Caco-2 (cell line): ENCODE data around the gene ESPL1. TPM values are rescaled to one million over a fixed set of nuclear protein-coding genes. Genes with fewer than 3 reads are reported as not detected.

ENCODE experiments used
- BruUV-seq: library from RNA; stranded (reverse); fragments of 400-500 nt; replicated peaks from 2 replicates; lab custom pipeline; 2021; lab: Mats Ljungman, UMichigan
- CTCF ChIA-PET: fragments of 300-600 bp; sonication (Branson Sonifier 250); formaldehyde crosslinking; loops from one replicate; lab custom pipeline; 2022; ENCODE audit warnings: antibody characterized with exemption; lab: Charles Lee
- POLR2A ChIA-PET: fragments of 300-600 bp; sonication (Branson Sonifier 250); formaldehyde crosslinking; loops from one replicate; lab custom pipeline; 2022; ENCODE audit warnings: antibody characterized with exemption; lab: Charles Lee
- DNase-seq, 2 experiments: peaks; one replicate each; pipeline versions ENCODE4 v3.0.0 to v3.0.0-alpha.2; 2020 to 2022
- H3K27me3 ChIP-seq: replicated peaks from 2 replicates; pipeline ENCODE4 v1.6.0; 2011; ENCODE audit warnings: low read length; ENCODE audit not compliant: control insufficient read depth, insufficient read depth
- H3K36me3 ChIP-seq: 2 replicates; pipeline ENCODE4 v1.5.1; 2011; ENCODE audit warnings: low read length; ENCODE audit not compliant: control insufficient read depth, insufficient read depth
- H3K4me1 ChIP-seq: fragments of 250-450 bp; sonication (Bioruptor Pico); 2 replicates; pipeline ENCODE4 v1.5.1; 2020; ENCODE audit warnings: mild to moderate bottlenecking
- H3K4me3 ChIP-seq: 2 replicates; pipeline ENCODE4 v1.5.1; 2011; ENCODE audit warnings: low read depth, mild to moderate bottlenecking, control low read depth, low read length
- H3K9me3 ChIP-seq: fragments of 250-450 bp; sonication (Bioruptor Pico); 2 replicates; pipeline ENCODE4 v1.5.1; 2020; ENCODE audit warnings: mild to moderate bottlenecking, moderate library complexity
- H3K27ac Mint-ChIP-seq: one replicate; pipeline ENCODE4 v1.8.0; 2022; ENCODE audit warnings: mixed read lengths; ENCODE audit not compliant: unreplicated experiment
- H3K27me3 Mint-ChIP-seq: one replicate; pipeline ENCODE4 v1.8.0; 2022; ENCODE audit warnings: mixed read lengths; ENCODE audit not compliant: insufficient read depth, unreplicated experiment
- H3K36me3 Mint-ChIP-seq: one replicate; pipeline ENCODE4 v1.8.0; 2022; ENCODE audit warnings: mild to moderate bottlenecking, mixed read lengths; ENCODE audit not compliant: insufficient read depth, unreplicated experiment
- H3K4me1 Mint-ChIP-seq: one replicate; pipeline ENCODE4 v1.8.0; 2022; ENCODE audit warnings: low read depth, mixed read lengths; ENCODE audit not compliant: unreplicated experiment
- H3K4me3 Mint-ChIP-seq: one replicate; pipeline ENCODE4 v1.8.0; 2022; ENCODE audit warnings: mild to moderate bottlenecking, moderate library complexity, mixed read lengths; ENCODE audit not compliant: unreplicated experiment
- H3K9me3 Mint-ChIP-seq: one replicate; pipeline ENCODE4 v1.8.0; 2022; ENCODE audit warnings: mixed read lengths; ENCODE audit not compliant: unreplicated experiment
- CTCF ChIP-seq, 2 experiments: fragments of 200-600 bp in 1 of 2; IDR thresholded peaks; 1 replicate in 1 of 2; 2 replicates in 1 of 2; pipeline versions ENCODE4 v1.5.1 to v1.8.0; 2011 to 2022; ENCODE audit warnings: antibody characterized with exemption in 1 of 2, control low read depth in 1 of 2, inconsistent platforms in 1 of 2, low read depth in 1 of 2, low read length in 1 of 2, mild to moderate bottlenecking in 1 of 2, moderate library complexity in 1 of 2; ENCODE audit not compliant: insufficient read depth in 1 of 2, severe bottlenecking in 1 of 2, unreplicated experiment in 1 of 2
- intact Hi-C: fragments of 100-400 bp; cut with micrococcal nuclease; formaldehyde crosslinking; loops from one replicate; pipeline ENCODE4 v1.10.0; 2022; ENCODE audit not compliant: unreplicated experiment
- total RNA-seq: library from RNA; stranded (reverse); gene quantifications from 2 replicates; pipeline ENCODE4 v1.2.3, GENCODE V29; 2022

Gene ESPL1
- total RNA-seq, 1 experiment from 2014 or later: 32.3 TPM

DNA sequence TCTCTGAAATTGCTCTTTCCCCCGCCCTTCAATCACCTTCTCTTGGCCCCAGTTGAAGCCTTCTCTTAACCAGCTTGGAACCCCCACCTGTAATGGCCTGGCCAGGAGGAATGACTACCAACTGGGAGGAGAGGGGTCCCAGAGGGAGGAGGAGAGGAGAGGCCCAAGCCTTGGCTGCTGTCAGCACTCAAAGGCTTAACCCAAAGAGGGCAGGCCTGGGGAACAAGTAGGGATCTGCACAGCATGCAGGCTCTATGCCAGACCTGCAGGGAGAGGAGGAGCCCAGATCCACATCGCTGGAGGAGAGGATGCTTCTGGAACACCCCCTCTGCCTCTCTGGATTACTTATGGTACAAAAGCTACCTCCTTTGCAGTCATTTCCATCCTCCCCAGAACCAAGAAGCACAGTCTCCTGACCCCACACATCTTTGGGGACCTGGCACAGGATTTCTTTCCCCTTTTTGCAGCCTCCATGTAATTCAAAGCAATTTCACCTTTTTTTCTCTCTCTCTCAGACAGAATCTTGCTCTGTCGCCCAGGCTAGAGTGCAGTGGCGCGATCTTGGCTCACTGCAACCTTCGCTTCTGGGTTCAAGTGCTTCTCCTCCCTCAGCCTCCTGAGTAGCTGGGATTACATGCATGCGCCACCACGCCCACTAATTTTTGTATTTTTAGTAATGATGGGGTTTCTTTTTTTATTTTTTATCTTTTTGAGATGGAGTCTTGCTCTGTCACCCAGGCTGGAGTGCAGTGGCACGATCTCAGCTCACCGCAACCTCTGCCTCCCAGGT is 42.3 kb upstream of the ESPL1 start:
- intact Hi-C loops: no loop called here
- H3K36me3 Mint-ChIP-seq: peaks cover 6% of the 10 kb centered on the region
- H3K4me1 Mint-ChIP-seq: peaks cover 42% of the 10 kb centered on the region
- DNase-seq: peak in 1 of 2 experiments; percentile 26
- H3K27ac Mint-ChIP-seq: no peak overlapping the region
- no peak for TF ChIP-seq CTCF (IDR thresholded peaks at IDR 0.05; ENCODE audit: insufficient read depth in 1 of 2, low read depth in 1 of 2, low read length in 1 of 2, severe bottlenecking in 1 of 2, unreplicated experiment in 1 of 2)
- BruUV-seq: no TSS peak
- Histone ChIP-seq H3K9me3 (no peaks in the 10 kb centered on the region), H3K4me3 (no peak overlapping the region), H3K4me1 (peaks cover 24% of the 10 kb centered on the region), H3K36me3 (no peaks in the 10 kb centered on the region), H3K27me3 (no peaks in the 10 kb centered on the region)
- no peaks in the 10 kb centered on the region for H3K9me3 Mint-ChIP-seq
- no peaks in the 10 kb centered on the region for H3K27me3 Mint-ChIP-seq
- no peak overlapping the region for H3K4me3 Mint-ChIP-seq
- ChIA-PET CTCF (no interaction called here), POLR2A (no interaction called here)

- Mint-ChIP-seq H3K36me3 (no peaks in the 10 kb centered on the region), H3K9me3 (no peaks in the 10 kb centered on the region), H3K4me1 (peaks cover 40% of the 10 kb centered on the region), H3K27me3 (no peaks in the 10 kb centered on the region), H3K4me3 (no peak overlapping the region), H3K27ac (no peak overlapping the region)
- TF ChIP-seq CTCF (IDR thresholded peaks at IDR 0.05; ENCODE audit: insufficient read depth in 1 of 2, low read depth in 1 of 2, low read length in 1 of 2, severe bottlenecking in 1 of 2, unreplicated experiment in 1 of 2): no peak
- H3K4me1 ChIP-seq: peaks cover 30% of the 10 kb centered on the region
- H3K9me3 ChIP-seq: no peaks in the 10 kb centered on the region
- ChIA-PET POLR2A (no interaction called here), CTCF (no interaction called here)
- no peaks in the 10 kb centered on the region for H3K27me3 ChIP-seq
- H3K4me3 ChIP-seq: no peak overlapping the region
- no peaks in the 10 kb centered on the region for H3K36me3 ChIP-seq
- peak in 1 of 2 experiments; percentile 2 for DNase-seq
- BruUV-seq: no TSS peak
- intact Hi-C loops: no loop called here
Measured at GRCh38 chr12:53226815-53227214, 41.3 kb upstream of the ESPL1 start.

DNA sequence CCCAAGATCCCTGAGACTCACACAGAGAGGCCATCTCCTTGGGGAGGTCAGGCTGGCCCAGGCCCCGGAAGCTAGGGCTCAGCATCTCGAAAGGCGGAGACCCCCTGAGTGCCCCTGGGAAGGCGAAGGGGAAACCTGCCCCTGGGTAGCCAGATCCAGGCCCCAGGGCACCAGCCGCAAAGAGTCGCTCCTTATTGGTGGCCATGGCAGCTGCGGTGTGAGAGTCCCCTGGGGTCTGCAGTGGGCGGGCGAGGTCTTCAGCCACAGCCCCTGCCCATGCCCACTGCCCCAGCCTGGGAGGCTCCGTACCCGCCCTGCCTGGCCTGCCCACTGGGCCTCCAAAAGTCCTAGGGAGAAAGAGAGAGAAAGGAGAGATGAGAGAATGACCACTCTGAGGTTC is 40.8 kb upstream of the ESPL1 start:
- Mint-ChIP-seq H3K27me3 (no peaks in the 10 kb centered on the region), H3K4me1 (peaks cover 35% of the 10 kb centered on the region), H3K9me3 (no peaks in the 10 kb centered on the region), H3K27ac (no peak overlapping the region), H3K4me3 (no peak overlapping the region), H3K36me3 (no peaks in the 10 kb centered on the region)
- DNase-seq: peak in 1 of 2 experiments; percentile 14
- ChIA-PET POLR2A (no interaction called here), CTCF (no interaction called here)
- intact Hi-C loops: no loop called here
- no peaks in the 10 kb centered on the region for H3K27me3 ChIP-seq
- no TSS peak for BruUV-seq
- H3K4me3 ChIP-seq: no peak overlapping the region
- no peak for TF ChIP-seq CTCF (IDR thresholded peaks at IDR 0.05; ENCODE audit: insufficient read depth in 1 of 2, low read depth in 1 of 2, low read length in 1 of 2, severe bottlenecking in 1 of 2, unreplicated experiment in 1 of 2)
- H3K36me3 ChIP-seq: no peaks in the 10 kb centered on the region
- peaks cover 26% of the 10 kb centered on the region for H3K4me1 ChIP-seq
- no peaks in the 10 kb centered on the region for H3K9me3 ChIP-seq
